Measurements from ENCODE around the gene C1orf21. TPM values are rescaled to one million over a fixed set of nuclear protein-coding genes. Genes with fewer than 3 reads are reported as not detected.

Gene C1orf21
- total and polyA plus RNA-seq, 10 donors: 9.7 to 60.4 (median 26.7) TPM

DNA sequence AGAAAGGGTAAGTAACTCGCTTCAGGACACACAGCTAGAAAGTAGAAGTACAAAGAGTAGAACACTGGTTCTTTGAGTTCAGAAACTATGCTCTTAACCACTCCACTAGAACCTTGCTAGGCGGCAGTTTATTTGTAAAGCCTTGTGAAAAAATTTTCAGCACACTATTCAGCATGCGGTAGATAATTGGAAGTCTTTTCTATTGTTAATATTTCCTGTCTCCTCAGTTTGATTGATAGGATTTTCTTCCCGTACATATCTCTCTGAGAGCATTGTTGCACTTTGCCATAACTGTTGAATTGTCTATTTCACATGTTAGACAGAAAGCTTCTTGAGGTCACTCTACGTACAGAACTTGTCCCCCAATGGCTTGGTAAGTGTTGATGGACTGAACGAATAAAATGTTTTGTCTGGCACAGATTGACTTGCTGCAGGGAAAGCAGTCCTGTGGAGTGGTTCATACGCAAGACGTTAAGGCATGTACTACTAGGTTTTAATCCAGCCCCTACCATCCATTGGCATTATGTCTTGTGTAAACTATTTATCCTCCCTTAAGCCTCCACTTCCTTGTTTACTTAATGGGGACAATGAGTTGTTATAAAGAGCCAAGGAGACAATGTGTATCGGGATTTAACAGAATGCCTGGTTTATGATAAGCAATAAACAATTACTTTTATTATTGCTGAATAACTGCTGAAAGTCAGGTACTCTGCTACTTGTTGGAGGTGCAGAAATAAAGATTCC, 35.8 kb downstream of the C1orf21 start:
- Histone ChIP-seq H3K9me3 (no peaks in the 10 kb centered on the region), H3K27me3 (replicated peaks in 1 of 7) (no peaks in the 10 kb centered on the region), H3K36me3 (no peaks in the 10 kb centered on the region), H3K4me3 (no peak overlapping the region), H3K27ac (no peak overlapping the region), H3K4me1 (peaks cover 0 to 50% (median 5%) of the 10 kb centered on the region in 6 donors)
- intact Hi-C loops (cut with DNase I; ENCODE audit: low total_unique reads): no loop called here
- TF ChIP-seq POLR2A (IDR thresholded peaks at IDR 0.05) (no peak), POLR2AphosphoS5 (IDR thresholded peaks at IDR 0.05) (no peak)
- TF ChIP-seq, protein P1, sequence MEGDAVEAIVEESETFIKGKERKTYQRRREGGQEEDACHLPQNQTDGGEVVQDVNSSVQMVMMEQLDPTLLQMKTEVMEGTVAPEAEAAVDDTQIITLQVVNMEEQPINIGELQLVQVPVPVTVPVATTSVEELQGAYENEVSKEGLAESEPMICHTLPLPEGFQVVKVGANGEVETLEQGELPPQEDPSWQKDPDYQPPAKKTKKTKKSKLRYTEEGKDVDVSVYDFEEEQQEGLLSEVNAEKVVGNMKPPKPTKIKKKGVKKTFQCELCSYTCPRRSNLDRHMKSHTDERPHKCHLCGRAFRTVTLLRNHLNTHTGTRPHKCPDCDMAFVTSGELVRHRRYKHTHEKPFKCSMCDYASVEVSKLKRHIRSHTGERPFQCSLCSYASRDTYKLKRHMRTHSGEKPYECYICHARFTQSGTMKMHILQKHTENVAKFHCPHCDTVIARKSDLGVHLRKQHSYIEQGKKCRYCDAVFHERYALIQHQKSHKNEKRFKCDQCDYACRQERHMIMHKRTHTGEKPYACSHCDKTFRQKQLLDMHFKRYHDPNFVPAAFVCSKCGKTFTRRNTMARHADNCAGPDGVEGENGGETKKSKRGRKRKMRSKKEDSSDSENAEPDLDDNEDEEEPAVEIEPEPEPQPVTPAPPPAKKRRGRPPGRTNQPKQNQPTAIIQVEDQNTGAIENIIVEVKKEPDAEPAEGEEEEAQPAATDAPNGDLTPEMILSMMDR (IDR thresholded peaks at IDR 0.05 in 8 of 11, conservative IDR thresholded peaks at IDR 0.05 in 3 of 11): no peak
- DNase-seq: no peak
- WGBS, 5 donors: 71 to 89% (median 76%) methylated on average over 9 of the region's 9 CpGs

DNA sequence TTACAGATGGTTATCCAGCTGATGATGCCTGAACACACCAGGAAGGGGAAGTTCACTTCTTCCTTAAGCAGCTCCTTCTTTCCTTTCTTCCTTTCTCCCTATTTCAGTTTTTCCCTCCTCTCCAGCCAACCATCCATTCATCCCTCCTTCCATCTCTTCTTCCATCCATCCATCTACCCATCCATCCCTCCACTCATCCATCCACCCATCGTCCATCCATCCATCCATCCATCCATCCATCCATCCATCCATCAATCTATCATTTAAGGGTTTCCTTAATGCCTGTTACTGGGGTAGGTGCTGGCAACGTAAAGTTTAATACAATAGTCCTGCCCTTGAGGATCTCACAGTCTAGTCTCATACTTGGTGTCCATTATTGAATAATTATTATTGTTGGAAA, 36.8 kb downstream of the C1orf21 start:
- H3K4me1 ChIP-seq: peaks cover 0 to 46% (median 5%) of the 10 kb centered on the region in 6 donors
- intact Hi-C loops (cut with DNase I; ENCODE audit: low total_unique reads): no loop called here
- WGBS, 5 donors: 61 to 89% (median 83%) methylated on average over 2 of the region's 2 CpGs

GRCh38 chr1:184424157-184424556, 37.3 kb downstream of the C1orf21 start:
- TF ChIP-seq, protein P1 (IDR thresholded peaks at IDR 0.05 in 8 of 11, conservative IDR thresholded peaks at IDR 0.05 in 3 of 11): no peak
- TF ChIP-seq POLR2AphosphoS5 (IDR thresholded peaks at IDR 0.05) (no peak), POLR2A (IDR thresholded peaks at IDR 0.05) (no peak)
- Histone ChIP-seq H3K27me3 (replicated peaks in 1 of 7) (no peaks in the 10 kb centered on the region), H3K9me3 (no peaks in the 10 kb centered on the region), H3K36me3 (no peaks in the 10 kb centered on the region), H3K4me3 (no peak overlapping the region), H3K4me1 (peaks cover 0 to 41% (median 4%) of the 10 kb centered on the region in 6 donors), H3K27ac (no peak overlapping the region)
- DNase-seq: no peak
- intact Hi-C loops (cut with DNase I; ENCODE audit: low total_unique reads): no loop called here
- 58 to 88% (median 66%) methylated on average over 3 of the region's 3 CpGs for WGBS, 5 donors

More for the DNA sequence above, 36.8 kb downstream of the C1orf21 start:
- no peak for TF ChIP-seq POLR2AphosphoS5 (IDR thresholded peaks at IDR 0.05)
- no peak for TF ChIP-seq POLR2A (IDR thresholded peaks at IDR 0.05)
- TF ChIP-seq, protein P1 (IDR thresholded peaks at IDR 0.05 in 8 of 11, conservative IDR thresholded peaks at IDR 0.05 in 3 of 11): no peak
- Histone ChIP-seq H3K4me3 (no peak overlapping the region), H3K9me3 (no peaks in the 10 kb centered on the region), H3K27me3 (replicated peaks in 1 of 7) (no peaks in the 10 kb centered on the region), H3K27ac (no peak overlapping the region), H3K36me3 (no peaks in the 10 kb centered on the region)
- no peak for DNase-seq

- peaks cover 0 to 33% (median 3%) of the 10 kb centered on the region in 6 donors for H3K4me1 ChIP-seq
- WGBS, 5 donors: 70 to 89% (median 77%) methylated on average over 2 of the region's 2 CpGs
- peak overlapping the region in 2 of 8 donors; percentile 51 to 52 for H3K27ac ChIP-seq
- no peak for DNase-seq
- intact Hi-C loops (cut with DNase I; ENCODE audit: low total_unique reads): no loop called here
- no peaks in the 10 kb centered on the region for H3K9me3 ChIP-seq
- H3K27me3 ChIP-seq (replicated peaks in 1 of 7): no peaks in the 10 kb centered on the region
- no peak for TF ChIP-seq POLR2A (IDR thresholded peaks at IDR 0.05)
- TF ChIP-seq, protein P1 (IDR thresholded peaks at IDR 0.05 in 8 of 11, conservative IDR thresholded peaks at IDR 0.05 in 3 of 11): no peak
- no peak for TF ChIP-seq POLR2AphosphoS5 (IDR thresholded peaks at IDR 0.05)
- no peak overlapping the region for H3K4me3 ChIP-seq
- H3K36me3 ChIP-seq: no peaks in the 10 kb centered on the region
Measured at GRCh38 chr1:184424945-184425344, 38.1 kb downstream of the C1orf21 start.
